HG03521 (cell line): ENCODE measurements around the gene MDC1.
"Not testable (repeated sequence)": the region's sequence is repeated elsewhere in the genome, so short reads cannot be mapped to it uniquely, and the experiment has no call there.

Experiments
- ATAC-seq: cut with Tn5 transposase; IDR thresholded peaks from one replicate; pipeline ENCODE4 v1.9.1; 2021; ENCODE audit warnings: mild to moderate bottlenecking, moderate library complexity; ENCODE audit not compliant: unreplicated experiment

MDC1 gene

GRCh38 chr6:30717129-30717844 is at the start of gene MDC1:
MDC1 (minus strand) TSS chr6:30717281; CDS start chr6:30715175, 2,106 bp downstream.
- ATAC-seq, result peak; percentile 68

- no peak for ATAC-seq
Measured at GRCh38 chr6:30766461-30767157, 49.5 kb upstream of the MDC1 start.

- ATAC-seq, result not testable (repeated sequence)
Measured at GRCh38 chr6:30765495-30765894, 48.4 kb upstream of the MDC1 start.

- ATAC-seq, result not testable (repeated sequence)
Measured at GRCh38 chr6:30764490-30765043, 47.5 kb upstream of the MDC1 start.

- no peak for ATAC-seq
Measured at GRCh38 chr6:30763618-30764489, 46.8 kb upstream of the MDC1 start.

GRCh38 chr6:30763155-30763617 is 46.1 kb upstream of the MDC1 start:
- no peak for ATAC-seq

- no peak for ATAC-seq
Measured at GRCh38 chr6:30761791-30762429, 44.8 kb upstream of the MDC1 start.

GRCh38 chr6:30760549-30760948 is 43.5 kb upstream of the MDC1 start:
- no peak for ATAC-seq

GRCh38 chr6:30759575-30760239 is 42.6 kb upstream of the MDC1 start:
- ATAC-seq, result no peak

GRCh38 chr6:30757261-30757904 is 40.3 kb upstream of the MDC1 start:
- ATAC-seq, result no peak

- ATAC-seq, result not testable (repeated sequence)
Measured at GRCh38 chr6:30756405-30757003, 39.4 kb upstream of the MDC1 start.

GRCh38 chr6:30754631-30755030 is 37.5 kb upstream of the MDC1 start:
- ATAC-seq, result no peak

- no peak for ATAC-seq
Measured at GRCh38 chr6:30752157-30752927, 35.3 kb upstream of the MDC1 start.

- ATAC-seq, result no peak
Measured at GRCh38 chr6:30750379-30750668, 33.2 kb upstream of the MDC1 start.

- ATAC-seq, result no peak
Measured at GRCh38 chr6:30749554-30750378, 32.7 kb upstream of the MDC1 start.

GRCh38 chr6:30748851-30749540 is 31.9 kb upstream of the MDC1 start:
- ATAC-seq, result no peak
